ENCODE measurements around the gene NUDT16L1.

The NUDT16L1 gene

GRCh38 chr16:4682084-4682591 lies 11.2 kb upstream of the NUDT16L1 start:
- DNase-seq (ENCODE audit: low read depth in 2 of 2), result no peak

DNA sequence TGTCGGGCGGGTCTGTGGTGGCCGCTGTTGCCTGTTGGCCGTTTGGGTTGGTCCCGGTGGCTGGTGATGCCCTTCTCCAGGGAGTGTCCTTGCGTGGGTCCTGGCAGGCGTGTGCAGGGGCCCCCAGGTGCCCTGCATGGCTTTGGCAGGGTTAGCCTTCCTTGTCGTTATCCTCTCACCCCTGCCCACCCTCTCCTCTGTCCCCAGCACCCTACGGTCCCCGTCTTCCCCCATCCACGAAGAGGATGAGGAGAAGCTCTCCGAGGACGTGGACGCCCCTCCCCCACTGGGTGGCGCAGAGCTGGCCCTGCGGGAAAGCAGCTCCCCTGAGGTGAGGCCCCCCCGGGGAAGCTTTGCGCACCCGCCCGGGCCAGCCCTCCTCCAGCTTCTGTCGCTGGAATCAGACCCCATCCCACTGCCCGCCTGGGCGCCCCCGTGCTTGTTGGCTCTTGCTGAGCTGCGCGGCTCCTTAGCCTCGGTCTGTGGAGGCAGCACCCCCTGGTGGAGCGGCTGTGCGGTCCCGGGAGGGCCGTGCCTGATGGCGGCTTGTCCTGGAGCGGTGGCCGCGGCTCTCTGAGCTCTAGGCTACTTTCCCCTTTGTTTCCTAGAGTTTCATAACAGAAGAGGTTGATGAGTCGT lies 10.6 kb upstream of the NUDT16L1 start:
- no peak for DNase-seq (ENCODE audit: low read depth in 2 of 2)

GRCh38 chr16:4683255-4684057 lies 9.9 kb upstream of the NUDT16L1 start:
- DNase-seq (ENCODE audit: low read depth in 2 of 2), result no peak

- no peak for DNase-seq (ENCODE audit: low read depth in 2 of 2)
Observed at GRCh38 chr16:4684058-4684715, 9.2 kb upstream of the NUDT16L1 start.

- DNase-seq (ENCODE audit: low read depth in 2 of 2), result no peak
Observed at GRCh38 chr16:4684763-4685162, 8.6 kb upstream of the NUDT16L1 start.

DNA sequence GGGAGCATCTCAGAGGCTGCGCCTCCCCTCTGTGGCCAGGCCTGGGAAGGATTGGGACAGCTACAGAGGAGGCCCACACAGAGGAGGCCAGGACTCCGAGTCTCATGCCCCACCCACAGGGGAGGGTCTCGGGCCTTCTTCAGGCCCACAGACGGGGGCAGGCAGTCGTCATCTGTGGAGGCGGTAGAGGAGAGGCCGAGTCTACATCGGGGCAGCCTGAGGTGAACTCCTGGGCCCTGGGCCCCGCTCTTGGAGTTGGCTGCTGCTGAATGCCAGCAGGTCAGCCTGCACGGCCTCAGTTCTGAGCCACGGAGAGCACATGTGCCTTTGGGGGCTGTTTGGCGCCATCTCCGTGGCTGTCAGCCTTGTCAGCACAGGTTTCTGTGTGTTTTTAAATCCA lies 8.1 kb upstream of the NUDT16L1 start:
- DNase-seq (ENCODE audit: low read depth in 2 of 2), result no peak

DNA sequence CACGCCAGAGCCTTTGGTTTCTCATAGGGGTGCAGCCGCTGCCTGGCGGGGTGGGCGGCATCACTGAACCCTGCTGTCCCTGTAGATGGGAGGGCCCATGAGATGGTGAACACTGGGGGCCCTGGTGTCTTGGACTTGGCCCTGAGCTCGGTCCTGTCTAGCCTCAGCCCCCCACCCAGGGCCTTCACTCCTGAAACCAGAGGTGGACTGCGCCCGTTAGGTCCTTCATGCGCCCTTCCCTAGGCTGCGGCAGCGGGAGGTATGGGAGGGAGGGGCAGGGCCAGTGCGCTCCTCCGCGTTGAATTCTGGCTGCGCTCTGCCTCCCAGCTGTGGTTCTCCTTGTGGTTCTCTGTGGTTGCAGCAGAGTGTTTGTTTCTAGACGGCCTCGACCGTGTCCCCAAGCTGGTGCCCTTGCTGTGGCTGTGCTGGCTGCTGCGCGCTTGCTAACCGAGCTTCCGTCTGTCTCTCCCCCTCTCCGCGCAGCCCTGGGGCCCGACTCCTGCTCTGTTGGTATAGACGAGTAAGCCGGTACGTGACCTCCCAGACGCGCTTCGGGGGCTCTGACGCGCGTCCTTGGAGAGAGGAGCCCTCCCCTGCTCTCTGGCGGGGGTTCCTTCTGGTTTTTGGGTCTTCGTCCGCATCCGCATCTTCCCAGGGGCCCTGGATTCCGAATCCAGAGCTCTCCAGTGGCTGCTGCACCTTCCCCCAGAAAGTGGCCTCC lies 7.4 kb upstream of the NUDT16L1 start:
- DNase-seq (ENCODE audit: low read depth in 2 of 2), result no peak

GRCh38 chr16:4686497-4687210 lies 6.7 kb upstream of the NUDT16L1 start:
- DNase-seq (ENCODE audit: low read depth in 2 of 2), result no peak

- DNase-seq (ENCODE audit: low read depth in 2 of 2), result no peak
Observed at GRCh38 chr16:4687416-4687815, 5.9 kb upstream of the NUDT16L1 start.

GRCh38 chr16:4687946-4688673 lies 5.3 kb upstream of the NUDT16L1 start:
- DNase-seq (ENCODE audit: low read depth in 2 of 2), result no peak

GRCh38 chr16:4688674-4689045 lies 4.7 kb upstream of the NUDT16L1 start:
- no peak for DNase-seq (ENCODE audit: low read depth in 2 of 2)

- DNase-seq (ENCODE audit: low read depth in 2 of 2), result no peak
Observed at GRCh38 chr16:4689091-4689671, 4.2 kb upstream of the NUDT16L1 start.

GRCh38 chr16:4689864-4690704 lies 3.3 kb upstream of the NUDT16L1 start:
- DNase-seq (ENCODE audit: low read depth in 2 of 2), result no peak

DNA sequence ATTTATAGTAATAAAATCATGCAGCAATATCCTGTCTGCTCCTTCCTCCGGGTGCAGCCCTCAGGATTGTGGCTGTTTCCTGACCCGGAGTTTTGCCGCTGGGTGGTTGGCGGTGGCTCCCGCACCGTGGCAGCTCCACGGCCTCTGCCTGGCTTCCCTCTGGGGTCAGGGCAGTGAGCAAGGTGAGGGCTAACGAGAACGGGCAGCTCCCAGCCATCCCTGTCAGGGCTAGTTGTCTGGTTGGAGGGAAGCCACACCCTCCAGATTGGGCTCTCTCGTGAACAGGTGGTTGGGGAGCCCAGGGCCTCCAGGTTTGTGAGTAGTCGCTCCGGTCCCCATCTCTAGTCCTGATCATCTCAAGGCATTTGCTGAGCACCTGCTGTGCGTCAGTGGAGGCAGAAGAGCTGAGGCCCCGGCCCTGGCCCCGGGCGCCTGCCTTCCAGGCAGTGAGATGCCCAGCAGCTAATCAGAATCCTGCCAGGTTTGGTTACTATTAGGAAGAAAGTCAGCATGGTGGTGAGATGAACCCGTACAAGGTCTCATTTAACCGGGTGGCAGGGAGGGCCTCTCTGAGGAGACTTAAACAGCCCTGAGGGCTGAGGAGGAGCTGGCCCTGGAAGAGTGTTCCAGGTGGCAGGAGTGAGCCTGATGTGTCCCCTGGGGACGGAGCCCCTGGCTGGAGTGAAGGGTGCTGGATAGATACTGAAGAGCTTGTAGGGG lies 2.3 kb upstream of the NUDT16L1 start:
- DNase-seq (ENCODE audit: low read depth in 2 of 2), result no peak

DNA sequence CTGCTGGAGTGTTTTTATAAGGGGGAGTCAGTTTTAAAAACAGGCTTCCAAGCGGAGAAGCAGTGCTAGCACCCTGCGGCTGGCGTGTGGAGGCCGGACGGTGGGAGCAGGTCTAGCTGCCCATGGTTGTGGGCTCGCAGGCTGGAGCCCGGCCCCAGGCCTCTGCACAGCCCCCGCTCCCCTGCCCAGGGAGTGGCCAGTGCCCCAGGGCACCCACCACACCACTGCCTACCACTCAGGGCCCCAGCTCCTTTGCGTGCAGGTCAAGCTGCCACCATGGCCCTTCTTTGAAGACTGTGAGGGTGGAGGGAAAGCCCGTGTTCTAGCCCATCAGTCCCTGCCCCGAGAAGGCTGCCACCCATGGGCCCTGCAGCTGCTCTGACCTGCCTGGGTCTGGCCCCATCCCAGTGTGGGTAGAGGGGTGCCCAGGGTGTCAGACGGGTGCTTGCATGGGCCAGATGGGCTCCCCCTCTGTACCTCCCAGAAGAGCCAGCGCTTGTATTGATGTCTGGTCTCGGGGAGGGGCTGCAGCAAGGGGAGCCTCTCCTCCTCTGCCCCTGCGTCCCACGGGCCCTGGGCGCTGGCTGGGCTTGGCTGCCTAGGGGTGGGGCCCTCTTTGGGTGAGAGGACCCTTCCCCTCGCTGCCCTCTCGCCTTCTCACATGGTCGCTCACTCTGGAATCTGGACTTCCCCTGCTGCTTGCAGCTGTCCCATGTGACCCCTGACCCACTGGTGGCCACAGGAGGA lies 1.5 kb upstream of the NUDT16L1 start:
- DNase-seq (ENCODE audit: low read depth in 2 of 2), result no peak

GRCh38 chr16:4692460-4693295 lies 684 bp upstream of the NUDT16L1 start:
- DNase-seq (ENCODE audit: low read depth in 2 of 2), result no peak
